HPDE6-E6E7 (cell line): ENCODE data around the gene IQCN.

Experiments
- DNase-seq: peaks from one replicate; pipeline ENCODE4 v3.0.0; 2011; ENCODE audit warnings: missing footprints; ENCODE audit errors: extremely low spot score

The IQCN gene

GRCh38 chr19:18266771-18267686, 7.2 kb downstream of the IQCN start:
- no peak for DNase-seq

- DNase-seq: no peak
Observed at GRCh38 chr19:18265582-18265981, 8.7 kb downstream of the IQCN start.

GRCh38 chr19:18264971-18265540, 9.2 kb downstream of the IQCN start:
- DNase-seq: no peak

- DNase-seq: no peak
Observed at GRCh38 chr19:18264137-18264854, 10.0 kb downstream of the IQCN start.

GRCh38 chr19:18263324-18264136, 10.7 kb downstream of the IQCN start:
- DNase-seq: no peak

- no peak for DNase-seq
Observed at GRCh38 chr19:18262917-18263316, 11.3 kb downstream of the IQCN start.

- DNase-seq: no peak
Observed at GRCh38 chr19:18262144-18262543, 12.1 kb downstream of the IQCN start.

DNA sequence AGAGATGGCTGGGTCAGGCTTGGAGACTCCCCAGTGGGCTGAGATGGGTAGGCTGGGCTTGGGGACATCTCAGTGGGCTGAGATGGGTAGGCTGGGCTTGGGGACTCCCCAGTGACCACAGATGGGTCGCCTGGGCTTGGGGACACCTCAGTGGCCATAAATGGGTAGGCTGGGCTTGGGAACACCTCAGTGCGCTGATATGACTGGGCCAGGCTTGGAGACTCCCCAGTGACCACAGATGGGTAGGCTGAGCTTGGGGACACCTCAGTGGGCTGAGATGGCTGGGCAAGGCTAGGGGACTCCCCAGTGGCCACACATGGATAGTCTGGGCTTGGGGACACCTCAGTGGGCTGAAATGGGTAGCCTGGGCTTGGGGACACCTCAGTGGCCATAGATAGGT, 12.8 kb downstream of the IQCN start:
- DNase-seq: no peak

GRCh38 chr19:18259893-18260292, 14.4 kb downstream of the IQCN start:
- no peak for DNase-seq

DNA sequence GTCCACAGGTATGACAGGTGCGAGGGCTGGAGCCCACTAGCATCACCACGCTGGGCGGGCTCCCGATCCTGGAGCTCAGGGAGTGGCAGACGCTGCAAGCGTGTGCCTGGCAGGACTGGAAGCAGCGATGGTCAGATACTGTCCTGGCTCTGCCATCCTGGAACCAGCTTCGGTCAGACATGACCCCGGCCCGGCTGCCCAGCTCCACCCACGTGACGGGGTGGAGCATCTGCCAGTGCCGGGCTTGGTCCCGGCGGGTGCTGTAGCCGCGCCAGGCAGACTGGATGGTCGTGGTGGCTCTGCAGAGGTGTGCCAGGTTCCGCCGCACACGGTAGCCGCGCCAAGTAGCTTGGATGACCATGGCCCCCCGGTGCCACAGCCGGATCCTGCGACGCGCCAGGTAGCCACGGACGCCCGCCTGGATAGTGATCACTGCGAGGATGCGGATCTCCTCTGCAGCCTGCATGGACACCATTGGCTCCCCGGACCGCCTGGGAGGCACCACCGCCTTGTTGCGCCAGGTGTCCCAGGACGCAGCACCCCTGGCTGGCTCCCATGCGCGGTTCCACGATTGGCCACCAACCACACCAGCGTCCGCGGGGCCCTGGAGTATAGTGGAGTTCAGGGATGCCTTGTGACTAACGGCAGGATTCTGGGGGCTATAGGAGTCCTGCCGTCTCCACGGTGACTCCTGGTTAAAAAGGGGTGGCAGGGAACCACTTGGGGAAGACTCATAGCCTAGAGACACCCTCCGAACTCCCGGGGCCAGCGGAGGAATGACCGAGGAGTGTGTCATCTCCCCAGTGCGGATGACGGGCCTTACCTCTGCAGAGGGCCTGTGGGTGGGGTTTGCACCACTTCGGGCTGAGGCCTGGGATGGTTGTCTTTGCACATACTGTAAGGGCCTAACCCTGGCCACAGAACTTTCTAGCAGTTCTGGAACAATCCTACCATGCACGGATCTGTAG, 16.5 kb downstream of the IQCN start:
- no peak for DNase-seq

DNA sequence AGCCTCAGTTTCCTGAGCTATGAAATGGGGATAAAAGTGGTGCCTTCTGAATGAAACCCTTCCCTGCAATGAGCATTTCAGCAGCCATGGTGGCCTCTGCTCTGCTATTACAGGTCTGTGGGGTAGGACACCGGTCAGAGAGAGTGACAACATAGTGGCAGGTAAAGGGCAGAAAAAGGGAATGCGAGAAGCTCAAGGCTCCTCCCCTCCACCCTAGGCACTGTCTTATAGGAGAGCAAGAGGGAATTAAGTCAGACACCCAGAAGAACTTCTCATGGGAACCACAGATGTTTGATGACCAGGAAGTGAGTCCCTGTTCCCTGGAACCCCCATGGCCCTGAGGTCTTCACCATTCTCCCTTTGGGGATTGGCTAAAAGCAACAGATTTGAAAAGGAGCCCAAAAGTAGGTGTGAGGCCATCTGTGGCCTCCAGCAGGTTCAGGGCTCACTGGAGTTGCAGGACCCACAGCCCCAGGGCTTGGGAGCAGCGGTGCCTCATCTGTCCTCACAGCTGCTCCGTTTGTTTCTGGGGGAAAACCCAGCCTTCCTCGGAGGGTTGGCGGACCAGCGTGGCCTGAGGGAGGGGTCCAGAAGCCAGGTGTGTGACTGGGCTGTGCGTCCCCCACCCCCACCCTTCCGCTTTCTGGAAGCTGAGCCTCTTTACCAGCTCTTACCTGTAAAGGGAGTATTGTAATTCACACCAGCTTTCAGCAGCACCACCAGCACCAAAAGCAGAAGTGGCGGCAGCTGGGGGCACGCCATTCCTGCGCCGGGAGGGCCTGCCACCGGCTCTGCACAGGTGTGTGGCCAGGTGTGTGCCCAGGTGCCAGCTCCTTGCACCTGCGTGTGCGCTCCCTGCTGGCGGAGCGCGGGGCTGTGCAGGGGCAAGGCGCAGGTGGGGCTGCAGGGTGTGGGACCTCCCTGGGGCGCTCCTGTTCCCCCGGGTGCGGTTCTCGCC, 19.4 kb downstream of the IQCN start:
- DNase-seq: no peak

DNA sequence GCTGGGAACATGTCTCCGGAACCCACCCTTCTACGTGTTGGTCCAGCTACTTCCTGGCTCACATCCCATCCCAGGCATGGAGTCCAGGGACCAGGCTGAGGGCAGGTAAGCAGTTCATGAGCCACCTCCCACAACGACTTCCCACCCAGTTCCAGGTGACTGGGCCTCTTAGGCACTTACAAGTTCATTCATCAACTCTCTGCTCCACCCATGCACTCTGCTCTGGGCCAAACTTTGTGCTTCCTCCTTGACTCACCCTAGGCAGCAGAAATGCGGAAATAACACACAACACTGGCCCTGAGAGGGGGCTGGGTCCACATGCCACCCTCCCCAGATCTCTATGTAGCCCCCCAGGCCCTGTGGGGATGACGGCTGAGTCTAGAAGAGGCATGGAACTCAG, 20.5 kb downstream of the IQCN start:
- peak; percentile 84 for DNase-seq

DNA sequence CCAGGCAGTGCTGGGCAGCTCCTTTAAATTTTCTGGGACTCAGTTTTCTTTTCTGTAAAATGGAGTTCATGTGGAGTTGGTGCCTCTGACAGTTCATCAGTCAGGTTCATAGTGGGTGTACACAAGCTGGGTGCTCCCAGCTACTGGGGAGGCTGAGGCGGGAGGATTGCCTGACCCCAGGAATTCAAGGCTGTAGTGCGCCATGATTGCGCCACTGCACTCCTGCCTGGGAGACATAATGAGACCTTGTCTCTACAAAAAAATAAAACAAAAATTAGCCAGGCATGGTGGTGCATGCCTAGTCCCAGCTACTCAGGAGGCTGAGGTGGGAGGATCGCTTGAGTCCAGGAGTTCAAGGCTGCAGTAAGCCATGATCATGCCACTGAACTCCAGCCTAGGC, 21.1 kb downstream of the IQCN start:
- DNase-seq: no peak

DNA sequence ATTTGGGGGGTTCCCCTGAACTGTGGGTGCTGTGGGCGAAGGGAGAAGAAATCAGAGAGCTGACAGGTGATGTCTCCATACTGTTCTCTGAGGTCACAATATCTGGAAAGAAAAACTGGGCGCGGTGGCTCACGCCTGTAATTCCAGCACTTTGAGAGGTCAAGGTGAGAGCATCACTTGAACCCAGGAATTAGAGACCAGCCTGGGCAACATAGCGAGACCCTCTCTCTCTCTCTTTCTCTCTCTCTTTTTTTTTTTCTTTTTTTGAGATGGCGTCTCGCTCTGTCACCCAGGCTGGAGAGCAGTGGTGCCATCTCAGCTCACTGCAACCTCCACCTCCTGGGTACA, 21.9 kb downstream of the IQCN start:
- DNase-seq: no peak

GRCh38 chr19:18251587-18252369, 22.5 kb downstream of the IQCN start:
- DNase-seq: peak; percentile 62

DNA sequence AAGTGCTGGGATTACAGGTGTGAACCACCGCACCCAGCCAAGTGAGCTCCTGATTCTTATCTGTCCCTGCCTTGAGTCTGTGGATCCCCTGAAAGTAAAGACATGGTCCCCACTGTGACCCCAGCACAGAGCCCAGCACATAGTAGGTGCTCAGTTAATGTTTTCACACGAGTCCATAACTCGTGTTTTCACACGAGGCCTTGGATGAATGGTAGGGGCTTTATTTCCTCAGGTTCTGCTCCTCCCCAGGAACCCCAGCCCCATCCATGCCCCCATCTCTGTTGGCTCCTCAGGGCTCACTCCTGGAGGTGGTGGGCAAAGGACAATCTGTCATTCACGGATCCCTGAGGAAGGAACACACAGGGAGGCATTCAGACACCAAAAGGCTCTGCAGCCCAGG, 24.4 kb downstream of the IQCN start:
- DNase-seq: no peak

GRCh38 chr19:18245297-18245696, 29.0 kb downstream of the IQCN start:
- DNase-seq: no peak

GRCh38 chr19:18239303-18239702, 34.9 kb downstream of the IQCN start:
- DNase-seq: no peak

- DNase-seq: no peak
Observed at GRCh38 chr19:18234194-18234593, 40.1 kb downstream of the IQCN start.
